Measurements from ENCODE around the gene PRDM16.
A peak's percentile ranks its signal among the peaks of the same experiment; 100 is the strongest.

PRDM16 gene

GRCh38 chr1:3466366-3467075, 397.5 kb downstream of the PRDM16 start:
- Histone ChIP-seq H3K4me3 (0 out of 2 replicates have a peak overlapping the region, but pooled peaks have one; percentile 13), H3K27me3 (no peaks in the 10 kb centered on the region), H3K9me3 (no peaks in the 10 kb centered on the region), H3K27ac (peak overlapping the region; percentile 41; the same call in 1 of the 2 replicates), H3K4me2 (peak overlapping the region; percentile 84), H4K20me1 (peaks cover 14% of the 10 kb centered on the region; the same call in 1 of the 2 replicates), H3K9ac (0 out of 2 replicates have a peak overlapping the region, but pooled peaks have one; percentile 3), H3K36me3 (no peaks in the 10 kb centered on the region), H3K4me1 (peaks cover 73% of the 10 kb centered on the region)
- no peak for TF ChIP-seq Cebpa-rat (IDR thresholded peaks at IDR 0.05)

GRCh38 chr1:3467096-3468036, 398.4 kb downstream of the PRDM16 start:
- Histone ChIP-seq H3K27ac (peak overlapping the region; percentile 41; the same call in 1 of the 2 replicates), H3K4me2 (peak overlapping the region; percentile 84), H3K4me1 (peaks cover 81% of the 10 kb centered on the region), H3K9me3 (no peaks in the 10 kb centered on the region), H3K27me3 (no peaks in the 10 kb centered on the region), H3K4me3 (no peak overlapping the region), H3K9ac (no peak overlapping the region), H4K20me1 (peaks cover 14% of the 10 kb centered on the region; the same call in 1 of the 2 replicates), H3K36me3 (no peaks in the 10 kb centered on the region)
- TF ChIP-seq Cebpa-rat (IDR thresholded peaks at IDR 0.05) = no peak

GRCh38 chr1:3468236-3469103, 399.5 kb downstream of the PRDM16 start:
- peak overlapping the region; percentile 84 for H3K4me2 ChIP-seq
- H3K9ac ChIP-seq = no peak overlapping the region
- peaks cover 14% of the 10 kb centered on the region; the same call in 1 of the 2 replicates for H4K20me1 ChIP-seq
- no peaks in the 10 kb centered on the region for H3K9me3 ChIP-seq
- no peak overlapping the region for H3K4me3 ChIP-seq
- H3K27ac ChIP-seq = peak overlapping the region; percentile 41; the same call in 1 of the 2 replicates
- no peaks in the 10 kb centered on the region for H3K27me3 ChIP-seq
- H3K4me1 ChIP-seq = peaks cover 83% of the 10 kb centered on the region
- no peaks in the 10 kb centered on the region for H3K36me3 ChIP-seq
- no peak for TF ChIP-seq Cebpa-rat (IDR thresholded peaks at IDR 0.05)

GRCh38 chr1:3469104-3469848, 400.3 kb downstream of the PRDM16 start:
- H3K27me3 ChIP-seq = no peaks in the 10 kb centered on the region
- no peaks in the 10 kb centered on the region for H3K36me3 ChIP-seq
- no peak overlapping the region for H3K9ac ChIP-seq

GRCh38 chr1:3469849-3470649, 401.0 kb downstream of the PRDM16 start:
- H3K4me2 ChIP-seq = peak overlapping the region; percentile 86; the same call in 1 of the 2 replicates
- H3K36me3 ChIP-seq = no peaks in the 10 kb centered on the region
- H4K20me1 ChIP-seq = peaks cover 14% of the 10 kb centered on the region; the same call in 1 of the 2 replicates
- no peak overlapping the region for H3K9ac ChIP-seq
- TF ChIP-seq Cebpa-rat (IDR thresholded peaks at IDR 0.05) = no peak
- no peak overlapping the region for H3K27ac ChIP-seq
- H3K27me3 ChIP-seq = no peaks in the 10 kb centered on the region
- H3K4me3 ChIP-seq = no peak overlapping the region
- H3K9me3 ChIP-seq = no peaks in the 10 kb centered on the region
- H3K4me1 ChIP-seq = peaks cover 70% of the 10 kb centered on the region

More at GRCh38 chr1:3469104-3469848, 400.3 kb downstream of the PRDM16 start:
- Histone ChIP-seq H3K27ac (no peak overlapping the region), H3K4me1 (peaks cover 78% of the 10 kb centered on the region), H3K4me3 (no peak overlapping the region), H4K20me1 (peaks cover 14% of the 10 kb centered on the region; the same call in 1 of the 2 replicates), H3K4me2 (0 out of 2 replicates have a peak overlapping the region, but pooled peaks have one; percentile 12), H3K9me3 (no peaks in the 10 kb centered on the region)
- TF ChIP-seq Cebpa-rat (IDR thresholded peaks at IDR 0.05) = no peak

GRCh38 chr1:3470650-3471355, 401.8 kb downstream of the PRDM16 start:
- no peaks in the 10 kb centered on the region for H3K9me3 ChIP-seq
- H3K27me3 ChIP-seq = no peaks in the 10 kb centered on the region
- peaks cover 14% of the 10 kb centered on the region; the same call in 1 of the 2 replicates for H4K20me1 ChIP-seq
- H3K4me3 ChIP-seq = no peak overlapping the region
- H3K36me3 ChIP-seq = no peaks in the 10 kb centered on the region
- peak overlapping the region; percentile 86 for H3K4me2 ChIP-seq
- no peak overlapping the region for H3K27ac ChIP-seq
- H3K4me1 ChIP-seq = peaks cover 63% of the 10 kb centered on the region
- no peak for TF ChIP-seq Cebpa-rat (IDR thresholded peaks at IDR 0.05)
- no peak overlapping the region; the same call in 1 of the 2 replicates for H3K9ac ChIP-seq

GRCh38 chr1:3471356-3472087, 402.5 kb downstream of the PRDM16 start:
- Histone ChIP-seq H3K27me3 (no peaks in the 10 kb centered on the region), H3K27ac (peak overlapping the region; percentile 58), H3K4me1 (peaks cover 56% of the 10 kb centered on the region), H3K9me3 (no peaks in the 10 kb centered on the region), H3K36me3 (no peaks in the 10 kb centered on the region), H3K4me3 (no peak overlapping the region), H3K9ac (peak overlapping the region; percentile 48; the same call in 1 of the 2 replicates), H3K4me2 (peak overlapping the region; percentile 86), H4K20me1 (peaks cover 9% of the 10 kb centered on the region; the same call in 1 of the 2 replicates)
- TF ChIP-seq Cebpa-rat (IDR thresholded peaks at IDR 0.05) = no peak

Measured in BLaER1 (cell line).